PC-3 (cell line): ENCODE data around the gene PHACTR2. TPM values are rescaled to one million over a fixed set of nuclear protein-coding genes. Genes with fewer than 3 reads are reported as not detected.
"Not testable (repeated sequence)": the region's sequence is repeated elsewhere in the genome, so short reads cannot be mapped to it uniquely, and the experiment has no call there.

Experiments used
- ATAC-seq: fragments of 200-7000 bp; cut with Tn5 transposase; 2 replicates; pipeline ENCODE4 v1.9.1; 2020; ENCODE audit warnings: mild to moderate bottlenecking, moderate library complexity
- Bru-seq: library from RNA; stranded (reverse); fragments of 400-500 nt; gene quantifications from one replicate; lab custom pipeline; 2021; lab: Mats Ljungman, UMichigan
- BruChase-seq, 2 experiments: library from RNA; stranded (reverse); fragments of 400-500 nt; gene quantifications; one replicate each; lab custom pipeline; 2021; lab: Mats Ljungman, UMichigan
- BruUV-seq: library from RNA; stranded (reverse); fragments of 400-500 nt; replicated peaks from 2 replicates; lab custom pipeline; 2021; lab: Mats Ljungman, UMichigan
- CTCF ChIA-PET: fragments of 300-600 bp; sonication (Branson Sonifier 250); formaldehyde crosslinking; loops from one replicate; lab custom pipeline; 2022; ENCODE audit warnings: antibody characterized with exemption; lab: Charles Lee
- POLR2A ChIA-PET: fragments of 300-600 bp; sonication (Branson Sonifier 250); formaldehyde crosslinking; loops from one replicate; lab custom pipeline; 2022; ENCODE audit warnings: antibody characterized with exemption; ENCODE audit not compliant: unreplicated experiment; lab: Charles Lee
- DNase-seq: peaks from one replicate; pipeline ENCODE4 v3.0.0-alpha.2; 2015
- H2AFZ ChIP-seq: fragments of 300-600 bp; sonication (generic); 2 replicates; pipeline ENCODE4 v1.6.0; 2016; ENCODE audit warnings: antibody characterized with exemption, low read length
- H3F3A ChIP-seq: fragments of 300-600 bp; sonication (generic); one replicate; pipeline ENCODE4 v1.6.0; 2017; ENCODE audit warnings: antibody characterized with exemption, low read length, control low read depth, mild to moderate bottlenecking; ENCODE audit not compliant: unreplicated experiment
- H3K27ac ChIP-seq: fragments of 300-600 bp; sonication (generic); 2 replicates; pipeline ENCODE4 v1.5.1; 2016; ENCODE audit warnings: mild to moderate bottlenecking, low read length
- H3K27me3 ChIP-seq: fragments of 300-600 bp; sonication (generic); 2 replicates; pipeline ENCODE4 v1.6.1; 2016; ENCODE audit warnings: low read length, mixed read lengths
- H3K36me3 ChIP-seq: fragments of 300-600 bp; sonication (generic); 2 replicates; pipeline ENCODE4 v1.6.1; 2016; ENCODE audit warnings: low read depth, mixed run types, low read length, mixed read lengths
- H3K4me1 ChIP-seq: fragments of 300-600 bp; sonication (generic); 2 replicates; pipeline ENCODE4 v1.5.1; 2016; ENCODE audit warnings: low read length; ENCODE audit not compliant: insufficient read depth
- H3K4me2 ChIP-seq: fragments of 300-600 bp; sonication (generic); 2 replicates; pipeline ENCODE4 v1.6.0; 2016; ENCODE audit warnings: low read length
- H3K4me3 ChIP-seq: fragments of 300-600 bp; sonication (generic); 2 replicates; pipeline ENCODE4 v1.5.1; 2016; ENCODE audit warnings: mild to moderate bottlenecking, low read length, mixed read lengths
- H3K79me2 ChIP-seq: fragments of 300-600 bp; sonication (generic); 2 replicates; pipeline ENCODE4 v1.6.1; 2017; ENCODE audit warnings: low read length, mixed read lengths
- H3K9ac ChIP-seq: fragments of 300-600 bp; sonication (generic); 2 replicates; pipeline ENCODE4 v1.6.0; 2016; ENCODE audit warnings: mild to moderate bottlenecking, low read length
- H3K9me2 ChIP-seq: fragments of 300-600 bp; sonication (generic); replicated peaks from 2 replicates; pipeline ENCODE4 v1.6.1; 2016; ENCODE audit warnings: mixed run types, low read length, mixed read lengths
- H3K9me3 ChIP-seq: fragments of 300-600 bp; sonication (generic); 2 replicates; pipeline ENCODE4 v1.6.1; 2016; ENCODE audit warnings: low read length, mixed read lengths
- H4K20me1 ChIP-seq: fragments of 300-600 bp; sonication (generic); 2 replicates; pipeline ENCODE4 v1.6.1; 2016; ENCODE audit warnings: low read length, mixed read lengths
- EZH2 ChIP-seq: fragments of 300-600 bp; sonication (generic); IDR thresholded peaks from one replicate; pipeline ENCODE4 v1.6.1; 2017; ENCODE audit warnings: antibody characterized with exemption, mild to moderate bottlenecking, low read length; ENCODE audit not compliant: unreplicated experiment
- EZH2phosphoT487 ChIP-seq: fragments of 300-600 bp; sonication (generic); IDR thresholded peaks from 2 replicates; pipeline ENCODE4 v1.6.1; 2018; ENCODE audit warnings: mild to moderate bottlenecking, antibody characterized with exemption, low read length, borderline replicate concordance
- intact Hi-C: fragments of 100-400 bp; cut with micrococcal nuclease; formaldehyde crosslinking; loops from 2 replicates; pipeline ENCODE4 v1.9.0; 2023
- long read RNA-seq: library from polyadenylated mRNA; unstranded; transcript quantifications from one replicate; pipeline ENCODE4 v2.0.0, GENCODE V29; 2021; ENCODE audit not compliant: unreplicated experiment
- total RNA-seq: library from RNA; depleted of rRNA; stranded (reverse); fragments of >200 nt; gene quantifications from 2 replicates; pipeline ENCODE4 v1.2.3, GENCODE V29; 2014; rRNA removed
- TF ChIP-seq, protein P1 (sequence below): fragments of 300-600 bp; sonication (generic); conservative IDR thresholded peaks from 2 replicates; pipeline ENCODE4 v1.5.1; 2017; ENCODE audit warnings: antibody characterized with exemption, low read depth, mild to moderate bottlenecking, low read length

PHACTR2 gene
- 19.4 and 25.1 TPM in 2 replicates for total RNA-seq
- Bru-seq, nascent RNA: percentile 57 among the genes with signal in this experiment
- BruChase-seq, experiment 1, labeled RNA remaining after a 6-hour chase: percentile 54 among the genes with signal in this experiment
- BruChase-seq, experiment 2, labeled RNA remaining after a 2-hour chase: percentile 49 among the genes with signal in this experiment
- long read RNA-seq, full-length matches to known transcripts: 25 of 49 reads
- long read RNA-seq, partial matches to known transcripts: 18 of 49 reads
- long read RNA-seq, other reads (novel, unspliced or antisense): 6 of 49 reads

DNA sequence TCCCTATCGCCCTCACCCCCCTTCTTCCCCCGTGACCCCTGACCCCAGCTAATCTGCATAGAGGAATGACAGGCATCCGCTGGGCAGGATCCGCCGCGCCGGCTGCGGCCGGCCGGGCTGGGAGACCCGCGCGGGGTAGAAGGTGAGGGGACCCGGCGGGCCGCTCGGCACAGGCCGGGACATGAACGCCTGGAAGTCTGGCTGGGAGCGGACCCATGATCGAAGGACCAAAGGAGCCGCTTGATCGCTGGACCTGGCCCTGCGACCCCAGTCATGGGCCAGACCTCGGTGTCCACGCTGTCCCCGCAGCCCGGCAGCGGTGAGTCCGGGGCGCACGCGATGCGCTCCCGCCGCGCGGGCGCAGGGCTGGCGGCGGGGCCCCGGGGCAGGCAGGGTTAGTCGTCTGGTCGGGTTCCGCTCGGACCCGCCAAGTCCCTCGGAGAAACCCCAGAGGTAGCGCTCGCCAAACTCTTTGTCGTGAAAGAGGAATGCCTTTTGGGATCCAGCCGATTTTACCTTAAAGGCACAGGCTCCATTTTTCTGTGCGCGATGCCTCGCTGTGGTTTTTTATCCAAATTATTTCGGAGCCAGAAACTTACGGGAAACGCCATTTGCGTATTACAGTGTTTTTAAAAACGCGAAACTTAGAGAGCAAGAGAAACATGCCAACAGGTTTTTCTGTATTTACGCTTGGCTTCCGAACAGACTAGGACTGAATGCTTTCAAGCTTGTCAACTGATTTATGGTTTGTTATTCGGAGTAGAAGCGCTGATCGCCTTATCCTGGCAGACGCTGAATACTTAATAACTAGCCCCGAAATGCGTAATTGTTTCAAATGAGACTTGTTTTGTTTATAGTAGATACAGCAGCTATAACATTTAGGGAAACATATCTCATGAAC lies at the start of gene PHACTR2:
Gene PHACTR2, plus strand, starts transcription at position 75 of the 901 bp plus-strand sequence. Its CDS starts 199 bp downstream, at position 274.
- Histone ChIP-seq H3K36me3 (peaks cover 6% of the 10 kb centered on the region; the same call in 1 of the 2 replicates), H3K9me2 (no peaks in the 10 kb centered on the region), H3F3A (peaks cover 9% of the 10 kb centered on the region), H3K4me2 (peak within 1 kb of the TSS; percentile 84), H3K4me1 (peaks cover 60% of the 10 kb centered on the region), H3K9me3 (no peaks in the 10 kb centered on the region), H3K27ac (peak within 1 kb of the TSS; percentile 35), H4K20me1 (no peaks in the 10 kb centered on the region), H3K27me3 (no peaks in the 10 kb centered on the region), H3K79me2 (peaks cover 49% of the 10 kb centered on the region), H2AFZ (peak within 1 kb of the TSS; percentile 61), H3K4me3 (peak within 1 kb of the TSS; percentile 93), H3K9ac (peak within 1 kb of the TSS; percentile 79)
- POLR2A ChIA-PET: no interaction called here
- CTCF ChIA-PET: no interaction called here
- ATAC-seq (peak; percentile 67), DNase-seq (peak; percentile 57)
- intact Hi-C loops: loop anchor here (10.0 kb wide), 2 partner anchors 167 to 327 kb away; partner anchors contain the start of genes LTV1 and PLAGL1
- no TSS peak for BruUV-seq
- TF ChIP-seq EZH2: no peak
- TF ChIP-seq, protein P1, sequence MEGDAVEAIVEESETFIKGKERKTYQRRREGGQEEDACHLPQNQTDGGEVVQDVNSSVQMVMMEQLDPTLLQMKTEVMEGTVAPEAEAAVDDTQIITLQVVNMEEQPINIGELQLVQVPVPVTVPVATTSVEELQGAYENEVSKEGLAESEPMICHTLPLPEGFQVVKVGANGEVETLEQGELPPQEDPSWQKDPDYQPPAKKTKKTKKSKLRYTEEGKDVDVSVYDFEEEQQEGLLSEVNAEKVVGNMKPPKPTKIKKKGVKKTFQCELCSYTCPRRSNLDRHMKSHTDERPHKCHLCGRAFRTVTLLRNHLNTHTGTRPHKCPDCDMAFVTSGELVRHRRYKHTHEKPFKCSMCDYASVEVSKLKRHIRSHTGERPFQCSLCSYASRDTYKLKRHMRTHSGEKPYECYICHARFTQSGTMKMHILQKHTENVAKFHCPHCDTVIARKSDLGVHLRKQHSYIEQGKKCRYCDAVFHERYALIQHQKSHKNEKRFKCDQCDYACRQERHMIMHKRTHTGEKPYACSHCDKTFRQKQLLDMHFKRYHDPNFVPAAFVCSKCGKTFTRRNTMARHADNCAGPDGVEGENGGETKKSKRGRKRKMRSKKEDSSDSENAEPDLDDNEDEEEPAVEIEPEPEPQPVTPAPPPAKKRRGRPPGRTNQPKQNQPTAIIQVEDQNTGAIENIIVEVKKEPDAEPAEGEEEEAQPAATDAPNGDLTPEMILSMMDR: no peak
- TF ChIP-seq EZH2phosphoT487: no peak

DNA sequence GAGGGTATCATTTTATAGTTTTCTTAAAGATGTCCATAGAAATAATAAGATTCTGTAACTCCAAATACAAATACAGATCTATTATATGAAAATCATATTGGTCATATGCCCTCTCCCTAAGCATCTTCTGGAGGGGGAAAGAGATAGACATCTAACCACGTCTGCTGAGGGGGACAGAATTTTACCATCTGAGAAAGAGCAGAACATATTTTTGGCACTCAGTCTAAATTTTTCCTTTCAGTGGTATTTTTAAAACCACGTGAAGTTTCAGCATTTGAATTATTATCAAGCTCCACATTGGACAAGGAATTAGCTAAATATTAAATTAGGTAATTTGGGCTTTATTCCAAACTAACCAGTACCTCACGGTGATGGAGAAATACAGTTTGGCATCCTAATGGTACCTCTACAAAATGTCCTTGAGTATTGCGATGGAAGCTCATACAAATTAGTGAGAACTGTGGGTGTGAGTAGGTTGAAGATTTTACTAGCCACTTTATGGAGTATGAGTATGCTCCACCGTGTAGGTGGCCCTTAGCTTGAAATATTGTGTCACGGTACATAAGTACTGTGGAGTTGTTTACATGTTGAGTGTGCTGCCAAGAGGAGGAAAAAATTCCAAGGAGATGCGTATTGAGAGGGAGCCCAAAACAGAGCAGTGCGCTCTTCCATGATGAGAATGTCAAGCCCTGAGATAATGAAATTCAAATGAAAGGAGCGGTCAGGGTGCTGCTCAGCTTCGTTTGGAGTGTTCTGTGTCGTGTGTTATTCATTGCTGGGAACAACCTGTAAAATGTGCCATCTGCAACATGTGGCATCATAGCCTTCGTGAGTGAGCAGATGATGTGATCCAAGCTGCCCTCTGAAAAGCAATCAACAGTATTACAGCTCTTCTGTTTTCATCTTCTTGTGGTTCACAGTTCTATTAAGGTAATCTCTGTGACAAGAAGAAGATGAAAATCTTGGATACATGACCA lies 48.4 kb upstream of the PHACTR2 start:
- no peak overlapping the region for H3K27ac ChIP-seq
- no peaks in the 10 kb centered on the region for H3K79me2 ChIP-seq
- no peak overlapping the region for H3K9ac ChIP-seq
- H4K20me1 ChIP-seq: no peaks in the 10 kb centered on the region
- no TSS peak for BruUV-seq
- POLR2A ChIA-PET: no interaction called here
- H3K4me3 ChIP-seq: no peak overlapping the region
- CTCF ChIA-PET: no interaction called here
- no peaks in the 10 kb centered on the region for H3F3A ChIP-seq
- intact Hi-C loops: no loop called here
- H3K4me1 ChIP-seq: no peaks in the 10 kb centered on the region; the same call in 1 of the 2 replicates
- H3K9me3 ChIP-seq: no peaks in the 10 kb centered on the region
- H3K9me2 ChIP-seq: no peaks in the 10 kb centered on the region
- DNase-seq: no peak
- ATAC-seq: no peak
- no peaks in the 10 kb centered on the region for H3K36me3 ChIP-seq
- TF ChIP-seq EZH2phosphoT487: no peak
- TF ChIP-seq, protein P1: no peak
- TF ChIP-seq EZH2: no peak
- H3K27me3 ChIP-seq: no peaks in the 10 kb centered on the region
- no peak overlapping the region for H2AFZ ChIP-seq
- no peak overlapping the region for H3K4me2 ChIP-seq

DNA sequence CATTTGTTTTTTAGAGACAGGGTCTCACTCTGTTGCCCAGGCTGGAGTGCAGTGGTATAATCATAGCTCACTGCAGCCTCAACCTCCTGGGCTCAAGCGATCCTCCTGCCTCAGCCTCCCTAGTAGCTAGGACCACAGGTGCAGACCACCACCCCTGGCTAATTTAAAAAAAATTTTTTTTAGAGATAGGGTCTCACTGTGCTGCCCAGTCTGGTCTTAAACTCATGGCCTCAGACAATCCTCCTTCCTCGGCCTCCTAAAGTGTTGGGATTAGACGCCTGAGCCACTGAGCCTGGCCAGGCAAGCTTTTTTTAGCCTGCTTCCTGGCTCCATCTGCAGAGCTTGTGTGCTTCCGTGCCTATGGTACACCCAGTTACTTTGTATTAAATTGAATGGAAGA lies 46.6 kb upstream of the PHACTR2 start:
- H2AFZ ChIP-seq, H3K36me3 ChIP-seq, H3K4me2 ChIP-seq, intact Hi-C loops, ATAC-seq, H4K20me1 ChIP-seq, H3K9me3 ChIP-seq, H3K4me1 ChIP-seq, H3K9me2 ChIP-seq, H3K27me3 ChIP-seq, BruUV-seq, CTCF ChIA-PET, H3K27ac ChIP-seq, POLR2A ChIA-PET, H3K79me2 ChIP-seq, DNase-seq, H3K4me3 ChIP-seq, H3F3A ChIP-seq, H3K9ac ChIP-seq: not testable (repeated sequence)
